Astrocyte of the spinal cord (primary cell): ENCODE results near the gene ATP6V0C.

ENCODE experiments used
- DNase-seq: peaks from one replicate; pipeline ENCODE4 v3.0.0; 2011; ENCODE audit warnings: low read depth, low spot score
- H3K4me3 ChIP-seq: 2 replicates; pipeline ENCODE4 v1.5.1; 2011; ENCODE audit warnings: low read depth, mild to moderate bottlenecking, low read length, moderate library complexity
- in situ Hi-C: cut with HindIII; loops from 2 replicates; pipeline ENCODE4 v1.10.0; 2017; ENCODE audit warnings: low sequenced_read_pairs
- TF ChIP-seq, protein P1 (sequence below): IDR thresholded peaks from 2 replicates; pipeline ENCODE4 v1.5.1; 2012; ENCODE audit warnings: low read depth, mild to moderate bottlenecking, low read length, inconsistent platforms

ATP6V0C gene

DNA sequence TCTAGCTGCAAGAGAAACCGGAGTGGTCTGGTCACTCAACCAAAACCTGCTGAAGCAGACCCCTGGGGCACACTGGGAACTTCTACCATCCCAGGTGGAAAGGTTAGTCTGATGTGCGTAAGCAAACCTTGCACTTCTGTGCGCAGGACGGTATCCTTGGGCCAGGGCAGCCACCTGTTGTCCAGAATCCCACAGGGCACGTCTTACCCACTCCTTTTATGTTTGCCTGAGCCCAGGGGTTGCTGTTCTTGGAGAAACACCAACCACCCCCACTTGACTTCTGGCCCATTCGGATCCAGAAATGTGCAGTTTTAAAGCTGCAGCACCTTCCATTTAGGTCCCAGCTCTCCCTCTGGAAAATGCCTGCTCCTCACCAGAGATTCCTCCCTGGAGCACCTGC is 20.1 kb upstream of the ATP6V0C start:
- no peak overlapping the region for H3K4me3 ChIP-seq
- no peak for DNase-seq
- in situ Hi-C loops, result no loop called here
- TF ChIP-seq, protein P1, sequence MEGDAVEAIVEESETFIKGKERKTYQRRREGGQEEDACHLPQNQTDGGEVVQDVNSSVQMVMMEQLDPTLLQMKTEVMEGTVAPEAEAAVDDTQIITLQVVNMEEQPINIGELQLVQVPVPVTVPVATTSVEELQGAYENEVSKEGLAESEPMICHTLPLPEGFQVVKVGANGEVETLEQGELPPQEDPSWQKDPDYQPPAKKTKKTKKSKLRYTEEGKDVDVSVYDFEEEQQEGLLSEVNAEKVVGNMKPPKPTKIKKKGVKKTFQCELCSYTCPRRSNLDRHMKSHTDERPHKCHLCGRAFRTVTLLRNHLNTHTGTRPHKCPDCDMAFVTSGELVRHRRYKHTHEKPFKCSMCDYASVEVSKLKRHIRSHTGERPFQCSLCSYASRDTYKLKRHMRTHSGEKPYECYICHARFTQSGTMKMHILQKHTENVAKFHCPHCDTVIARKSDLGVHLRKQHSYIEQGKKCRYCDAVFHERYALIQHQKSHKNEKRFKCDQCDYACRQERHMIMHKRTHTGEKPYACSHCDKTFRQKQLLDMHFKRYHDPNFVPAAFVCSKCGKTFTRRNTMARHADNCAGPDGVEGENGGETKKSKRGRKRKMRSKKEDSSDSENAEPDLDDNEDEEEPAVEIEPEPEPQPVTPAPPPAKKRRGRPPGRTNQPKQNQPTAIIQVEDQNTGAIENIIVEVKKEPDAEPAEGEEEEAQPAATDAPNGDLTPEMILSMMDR, result no peak

DNA sequence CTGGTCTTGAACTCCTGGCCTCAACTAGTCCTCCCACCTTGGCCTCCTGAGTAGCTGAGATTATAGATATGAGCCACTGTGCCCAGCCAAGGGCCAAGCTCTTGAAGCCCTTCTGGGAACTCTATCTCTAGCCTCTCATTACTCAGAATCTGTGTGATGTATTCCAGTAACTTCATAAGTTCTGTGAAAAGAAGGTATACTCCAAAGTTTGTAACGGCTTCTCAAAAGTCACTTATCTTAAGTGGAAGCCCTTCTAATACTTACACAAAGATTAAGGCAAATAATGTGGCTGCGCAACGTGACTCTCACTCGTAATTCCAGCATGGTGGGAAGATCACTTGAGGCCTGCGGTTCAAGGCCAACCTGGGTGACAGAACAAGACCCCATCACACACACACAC is 19.1 kb upstream of the ATP6V0C start:
- in situ Hi-C loops, result no loop called here
- no peak overlapping the region for H3K4me3 ChIP-seq
- no peak for DNase-seq
- TF ChIP-seq, protein P1, result no peak

DNA sequence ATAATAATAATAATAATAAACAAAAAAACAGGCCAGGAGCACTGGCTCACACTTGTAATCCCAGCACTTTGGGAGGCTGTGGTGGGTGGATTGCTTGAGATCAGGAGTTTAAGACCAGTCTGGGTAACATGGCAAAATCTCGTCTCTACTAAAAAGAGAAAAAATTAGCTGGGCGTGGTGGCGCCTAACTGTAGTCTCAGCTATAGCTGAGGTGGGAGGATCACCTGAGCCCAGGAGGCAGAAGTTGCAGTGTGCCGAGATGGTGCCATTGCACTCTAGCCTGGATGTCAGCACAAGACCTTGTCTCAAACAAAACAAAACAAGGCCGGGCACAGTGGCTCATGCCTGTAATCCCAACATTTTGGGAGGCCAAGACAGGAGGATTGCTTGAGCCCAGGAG is 18.7 kb upstream of the ATP6V0C start:
- TF ChIP-seq, protein P1, result no peak
- in situ Hi-C loops, result no loop called here
- DNase-seq, result no peak

DNA sequence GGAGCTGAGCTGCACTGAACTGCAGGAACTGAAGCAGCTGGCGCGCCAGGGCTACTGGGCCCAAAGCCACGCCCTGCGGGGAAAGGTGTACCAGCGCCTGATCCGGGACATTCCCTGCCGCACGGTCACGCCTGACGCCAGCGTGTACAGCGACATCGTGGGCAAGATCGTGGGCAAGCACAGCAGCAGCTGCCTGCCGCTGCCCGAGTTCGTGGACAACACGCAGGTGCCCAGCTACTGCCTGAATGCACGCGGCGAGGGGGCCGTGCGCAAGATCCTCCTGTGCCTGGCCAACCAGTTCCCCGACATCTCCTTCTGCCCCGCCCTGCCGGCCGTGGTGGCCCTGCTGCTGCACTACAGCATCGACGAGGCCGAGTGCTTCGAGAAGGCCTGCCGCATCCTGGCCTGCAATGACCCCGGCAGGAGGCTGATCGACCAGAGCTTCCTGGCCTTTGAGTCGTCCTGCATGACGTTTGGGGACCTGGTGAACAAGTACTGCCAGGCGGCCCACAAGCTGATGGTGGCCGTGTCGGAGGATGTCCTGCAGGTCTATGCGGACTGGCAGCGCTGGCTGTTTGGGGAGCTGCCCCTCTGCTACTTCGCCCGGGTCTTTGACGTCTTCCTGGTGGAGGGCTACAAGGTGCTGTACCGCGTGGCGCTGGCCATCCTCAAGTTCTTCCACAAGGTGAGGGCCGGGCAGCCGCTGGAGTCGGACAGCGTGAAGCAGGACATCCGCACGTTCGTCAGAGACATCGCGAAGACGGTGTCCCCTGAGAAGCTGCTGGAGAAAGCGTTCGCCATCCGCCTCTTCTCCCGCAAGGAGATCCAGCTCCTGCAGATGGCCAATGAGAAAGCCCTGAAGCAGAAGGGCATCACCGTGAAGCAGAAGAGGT is 17.3 kb upstream of the ATP6V0C start:
- DNase-seq, result no peak
- in situ Hi-C loops, result no loop called here
- no peak overlapping the region for H3K4me3 ChIP-seq
- TF ChIP-seq, protein P1, result no peak

More for the DNA sequence above, 18.7 kb upstream of the ATP6V0C start:
- no peak overlapping the region for H3K4me3 ChIP-seq

DNA sequence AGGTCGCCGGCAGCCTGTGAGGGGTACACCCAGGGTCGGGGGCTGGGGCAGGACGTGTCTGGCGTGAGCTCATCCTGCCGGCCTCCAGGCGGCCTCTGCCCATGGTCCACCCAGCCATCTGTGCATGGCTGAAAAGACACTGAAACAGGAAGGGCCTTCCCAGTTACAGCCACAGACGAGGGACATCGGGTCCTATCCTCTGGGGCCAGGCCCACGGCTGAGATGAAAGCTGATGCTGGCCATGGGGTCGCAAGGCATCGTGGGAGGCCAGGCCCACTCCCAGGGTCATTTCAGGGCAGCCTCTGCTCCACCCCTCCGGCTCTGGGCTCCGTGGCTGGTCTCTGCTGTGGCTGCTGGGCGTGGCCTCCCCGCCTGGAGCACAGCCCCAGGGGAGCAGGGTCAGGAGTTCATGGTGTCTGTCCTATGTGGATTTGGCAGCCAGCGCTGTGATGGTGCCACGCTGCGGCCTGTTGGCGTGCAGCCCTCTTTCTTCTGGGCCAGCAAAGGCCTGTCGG is 16.6 kb upstream of the ATP6V0C start:
- TF ChIP-seq, protein P1, result no peak
- no peak for DNase-seq
- in situ Hi-C loops, result no loop called here
- H3K4me3 ChIP-seq, result no peak overlapping the region

DNA sequence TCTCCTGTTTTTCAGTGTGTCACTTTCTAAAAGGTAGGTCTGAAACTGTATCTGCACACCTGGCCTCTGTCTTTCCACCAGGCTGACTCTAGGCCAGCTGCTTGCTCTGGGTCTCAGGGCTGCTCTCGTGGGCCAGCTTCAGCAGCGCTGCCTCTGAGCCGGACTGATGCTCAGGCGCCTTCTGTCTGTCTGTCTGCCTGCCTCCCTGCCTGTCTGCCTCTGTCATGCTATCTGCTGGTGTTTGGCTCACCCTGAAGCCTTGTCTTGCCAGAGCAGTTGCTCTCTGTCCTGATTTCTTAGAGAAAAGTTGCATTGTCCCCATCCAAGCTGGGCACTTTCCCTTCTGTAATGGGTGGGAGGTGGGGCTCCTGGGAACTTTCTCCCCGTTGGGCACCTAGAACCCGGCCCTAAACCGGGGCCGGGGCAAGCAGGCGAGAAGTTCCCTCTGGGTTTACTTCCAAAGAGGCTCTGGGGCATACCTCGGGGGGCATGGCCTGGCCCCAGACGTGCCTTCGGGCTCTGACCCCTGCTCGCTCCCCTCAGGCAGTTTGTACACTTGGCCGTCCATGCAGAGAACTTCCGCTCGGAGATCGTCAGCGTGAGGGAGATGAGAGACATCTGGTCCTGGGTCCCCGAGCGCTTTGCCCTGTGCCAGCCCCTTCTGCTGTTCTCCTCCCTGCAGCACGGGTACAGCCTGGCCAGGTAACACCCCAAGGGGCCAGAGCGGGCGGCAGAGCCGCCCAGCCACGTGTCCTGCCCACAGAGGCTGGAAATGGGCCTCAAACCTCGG is 15.9 kb upstream of the ATP6V0C start:
- H3K4me3 ChIP-seq, result no peak overlapping the region
- DNase-seq, result no peak
- in situ Hi-C loops, result no loop called here
- TF ChIP-seq, protein P1, result no peak
